ENCODE measurements around the gene TSHZ1.

DNA sequence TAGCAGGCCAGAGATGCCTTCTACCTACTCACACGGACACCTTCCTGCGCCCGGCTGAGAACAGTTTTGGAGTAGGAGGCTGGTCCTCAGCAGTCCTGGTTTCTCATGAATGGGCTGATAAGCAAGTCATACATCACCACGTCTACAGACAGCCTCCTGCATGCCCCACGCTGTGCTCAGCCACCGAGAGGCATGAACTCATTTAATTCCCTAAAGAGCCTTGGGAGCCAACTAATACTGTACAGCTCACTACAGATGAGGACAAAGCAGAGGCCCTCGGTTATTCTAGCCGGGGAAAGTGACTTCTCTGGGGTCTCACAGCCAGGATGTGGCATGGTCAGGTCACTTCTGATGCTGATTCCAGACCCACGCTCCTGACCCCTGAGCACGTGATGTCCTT, 105.6 kb downstream of the TSHZ1 start:
- TF ChIP-seq, protein P1, sequence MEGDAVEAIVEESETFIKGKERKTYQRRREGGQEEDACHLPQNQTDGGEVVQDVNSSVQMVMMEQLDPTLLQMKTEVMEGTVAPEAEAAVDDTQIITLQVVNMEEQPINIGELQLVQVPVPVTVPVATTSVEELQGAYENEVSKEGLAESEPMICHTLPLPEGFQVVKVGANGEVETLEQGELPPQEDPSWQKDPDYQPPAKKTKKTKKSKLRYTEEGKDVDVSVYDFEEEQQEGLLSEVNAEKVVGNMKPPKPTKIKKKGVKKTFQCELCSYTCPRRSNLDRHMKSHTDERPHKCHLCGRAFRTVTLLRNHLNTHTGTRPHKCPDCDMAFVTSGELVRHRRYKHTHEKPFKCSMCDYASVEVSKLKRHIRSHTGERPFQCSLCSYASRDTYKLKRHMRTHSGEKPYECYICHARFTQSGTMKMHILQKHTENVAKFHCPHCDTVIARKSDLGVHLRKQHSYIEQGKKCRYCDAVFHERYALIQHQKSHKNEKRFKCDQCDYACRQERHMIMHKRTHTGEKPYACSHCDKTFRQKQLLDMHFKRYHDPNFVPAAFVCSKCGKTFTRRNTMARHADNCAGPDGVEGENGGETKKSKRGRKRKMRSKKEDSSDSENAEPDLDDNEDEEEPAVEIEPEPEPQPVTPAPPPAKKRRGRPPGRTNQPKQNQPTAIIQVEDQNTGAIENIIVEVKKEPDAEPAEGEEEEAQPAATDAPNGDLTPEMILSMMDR (IDR thresholded peaks at IDR 0.05; ENCODE audit: low read depth, low read length), result no peak
- TF ChIP-seq POLR2A (IDR thresholded peaks at IDR 0.05; ENCODE audit: extremely low read depth, insufficient read length) (no peak), MYC (IDR thresholded peaks at IDR 0.05; ENCODE audit: low read depth, low read length) (no peak)
